GM12872 (cell line): ENCODE results near the gene CYP27A1.

Experiments
- CTCF ChIP-seq: IDR thresholded peaks from 3 replicates; pipeline ENCODE4 v1.5.1; 2011; ENCODE audit warnings: low read depth, mild to moderate bottlenecking, low read length, moderate library complexity; ENCODE audit not compliant: insufficient read depth

Gene CYP27A1

GRCh38 chr2:218755198-218755566, 26.8 kb upstream of the CYP27A1 start:
- no peak for TF ChIP-seq CTCF

GRCh38 chr2:218755567-218756404, 26.2 kb upstream of the CYP27A1 start:
- TF ChIP-seq CTCF: no peak

- TF ChIP-seq CTCF: no peak
Observed at GRCh38 chr2:218756599-218757377, 25.2 kb upstream of the CYP27A1 start.

- TF ChIP-seq CTCF: no peak
Observed at GRCh38 chr2:218761795-218762194, 20.2 kb upstream of the CYP27A1 start.

- no peak for TF ChIP-seq CTCF
Observed at GRCh38 chr2:218773881-218774280, 8.1 kb upstream of the CYP27A1 start.

GRCh38 chr2:218776488-218776887, 5.5 kb upstream of the CYP27A1 start:
- no peak for TF ChIP-seq CTCF

GRCh38 chr2:218777276-218777990, 4.5 kb upstream of the CYP27A1 start:
- TF ChIP-seq CTCF: no peak
